ENCODE results near the gene UBL4A. TPM values are rescaled to one million over a fixed set of nuclear protein-coding genes. Genes with fewer than 3 reads are reported as not detected.

Gene UBL4A
- 39.0 and 75.4 TPM in 2 replicates for total RNA-seq

GRCh38 chrX:154486396-154487207 lies at the start of gene UBL4A:
Gene UBL4A, minus strand, starts transcription at chrX:154486615. Its CDS starts 31 bp downstream, at chrX:154486584.

GRCh38 chrX:154515966-154516655 lies 29.7 kb upstream of the UBL4A start, which contains the start of gene FAM3A:
Gene FAM3A, minus strand, starts transcription at chrX:154516232. Its CDS starts 460 bp downstream, at chrX:154515772.

DNA sequence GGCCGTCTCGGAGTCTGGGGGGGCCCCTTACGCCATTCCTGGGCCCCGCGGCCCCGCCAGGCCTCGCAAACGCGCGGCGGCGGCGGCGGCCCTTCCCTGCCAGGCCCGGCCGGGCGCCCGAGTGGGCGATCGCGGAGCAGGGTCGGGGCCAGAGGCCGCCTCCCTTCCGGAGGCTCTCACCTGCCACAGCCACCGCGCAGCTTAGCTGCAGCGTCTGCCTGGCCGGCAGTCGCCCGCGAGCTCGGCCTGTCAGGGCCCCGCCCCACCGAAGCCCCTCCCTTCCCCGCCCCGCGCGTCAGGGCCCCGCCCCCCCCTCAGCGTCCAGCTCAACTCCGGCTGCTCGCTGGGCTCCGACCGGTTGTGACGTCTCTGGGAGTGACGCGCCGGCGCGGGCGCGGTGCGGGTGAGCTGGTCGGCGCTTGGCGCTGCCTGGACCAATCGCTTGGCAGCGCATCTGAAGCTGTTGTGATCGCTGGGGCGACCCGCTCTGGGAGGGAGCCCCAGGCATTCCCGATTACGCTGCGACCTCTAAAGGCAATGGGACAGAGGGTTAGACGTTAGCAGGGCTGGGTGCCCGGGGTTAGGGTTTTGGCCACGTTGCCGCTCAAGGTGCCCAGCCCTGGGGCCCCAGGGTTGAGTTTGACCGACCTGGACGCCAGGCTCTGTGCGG lies 4.1 kb upstream of the UBL4A start, which contains the start of gene SLC10A3:
Gene SLC10A3, minus strand, starts transcription at position 216 of the 670 bp plus-strand sequence. CDS start 1,689 bp downstream, outside the sequence.

GRCh38 chrX:154478728-154479622 lies 7.4 kb downstream of the UBL4A start, which contains the start of gene LAGE3:
Gene LAGE3, minus strand, starts transcription at chrX:154479281. Its CDS starts 366 bp downstream, at chrX:154478915.

GRCh38 chrX:154458116-154458953 lies 28.1 kb downstream of the UBL4A start, which contains the start of gene PLXNA3:
Gene PLXNA3, plus strand, starts transcription at chrX:154458281. Its CDS starts 1,903 bp downstream, at chrX:154460184.

GRCh38 chrX:154443992-154444754 lies 42.2 kb downstream of the UBL4A start, which contains the start of gene FAM50A:
Gene FAM50A, plus strand, starts transcription at chrX:154444141. Its CDS starts 95 bp downstream, at chrX:154444236.

DNA sequence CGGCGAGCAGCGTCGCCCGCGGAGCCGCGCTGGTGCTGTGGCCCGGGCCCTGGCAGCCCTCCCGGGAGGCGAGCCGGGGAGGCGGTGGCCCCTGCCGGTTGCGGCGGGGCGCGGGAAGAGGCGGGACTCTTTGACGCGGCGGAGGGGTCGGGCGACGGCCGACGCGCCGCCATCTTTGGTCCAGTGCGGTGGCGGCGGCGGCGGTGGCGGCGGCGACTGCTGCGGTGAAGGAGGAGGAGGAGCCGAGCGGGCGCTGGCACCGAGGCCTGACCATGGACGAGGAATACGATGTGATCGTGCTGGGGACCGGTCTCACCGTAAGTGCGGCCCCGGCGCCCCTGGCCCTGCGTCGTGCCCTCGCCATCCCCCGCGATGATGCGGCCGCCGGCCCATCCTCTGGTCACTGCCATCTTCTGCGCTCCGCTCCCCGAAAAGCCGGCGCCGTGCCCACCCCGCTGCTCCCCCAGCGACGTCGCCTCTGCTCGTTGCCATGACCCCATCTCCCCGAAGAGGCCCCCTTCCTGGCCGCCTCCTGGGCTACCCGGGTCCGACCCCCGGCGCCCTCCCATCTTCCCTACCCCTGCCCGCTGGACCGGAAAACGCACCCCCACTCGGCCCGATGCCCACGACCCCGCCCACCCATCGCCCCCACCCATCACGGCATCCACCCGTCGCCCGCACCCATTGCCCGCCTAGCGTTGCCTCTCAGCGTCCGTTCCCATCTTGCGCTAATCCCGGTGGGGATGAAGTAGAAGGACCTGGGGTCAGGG lies 49.2 kb downstream of the UBL4A start, which contains the start of gene GDI1:
Gene GDI1, plus strand, starts transcription at position 172 of the 770 bp plus-strand sequence. Its CDS starts 101 bp downstream, at position 273.

Other genes starting within 250 kb of the UBL4A start
- gene OPN1MW3, start 229.0 kb downstream of the UBL4A start, total RNA-seq, result not detected in 2 replicates
- gene TEX28, start 191.5 kb downstream of the UBL4A start, total RNA-seq, result 0.17 TPM in 1 of 2 replicates, not detected in the other
- not detected in 2 replicates for gene TKTL1, start 190.8 kb downstream of the UBL4A start, total RNA-seq
- 1,846 and 2,620 TPM in 2 replicates for gene FLNA, start 112.0 kb downstream of the UBL4A start, total RNA-seq
- 25.6 and 29.4 TPM in 2 replicates for gene EMD, start 107.3 kb downstream of the UBL4A start, total RNA-seq
- 1,913 and 5,394 TPM in 2 replicates for gene RPL10, start 88.2 kb downstream of the UBL4A start, total RNA-seq
- 60.4 and 78.9 TPM in 2 replicates for gene DNASE1L1, start 77.4 kb downstream of the UBL4A start, total RNA-seq
- 17.7 and 23.0 TPM in 2 replicates for gene TAFAZZIN, start 75.1 kb downstream of the UBL4A start, total RNA-seq
- gene ATP6AP1, start 57.9 kb downstream of the UBL4A start, total RNA-seq, result 68.9 and 89.0 TPM in 2 replicates
- gene GDI1, start 49.5 kb downstream of the UBL4A start, total RNA-seq, result 63.3 and 141 TPM in 2 replicates
- gene FAM50A, start 42.5 kb downstream of the UBL4A start, total RNA-seq, result 73.3 and 85.2 TPM in 2 replicates
- 24.0 and 31.8 TPM in 2 replicates for gene PLXNA3, start 28.3 kb downstream of the UBL4A start, total RNA-seq
- gene LAGE3, start 7.3 kb downstream of the UBL4A start, total RNA-seq, result 22.3 and 23.5 TPM in 2 replicates
- 21.1 and 33.6 TPM in 2 replicates for gene SLC10A3, start 4.0 kb upstream of the UBL4A start, total RNA-seq
- 38.3 and 43.5 TPM in 2 replicates for gene FAM3A, start 29.6 kb upstream of the UBL4A start, total RNA-seq
- gene G6PD, start 60.2 kb upstream of the UBL4A start, total RNA-seq, result 141 and 233 TPM in 2 replicates
- 26.5 and 28.6 TPM in 2 replicates for gene IKBKG, start 61.0 kb upstream of the UBL4A start, total RNA-seq
- not detected in 2 replicates for gene CTAG1A, start 98.5 kb upstream of the UBL4A start, total RNA-seq
- gene CTAG1B, start 132.7 kb upstream of the UBL4A start, total RNA-seq, result not detected in 2 replicates
- gene CTAG2, start 167.0 kb upstream of the UBL4A start, total RNA-seq, result not detected in 2 replicates

Measured in smooth muscle cell of trachea (primary cell).